Measurements from ENCODE around the gene CSMD2. TPM values are rescaled to one million over a fixed set of nuclear protein-coding genes. Genes with fewer than 3 reads are reported as not detected.
A peak's percentile ranks its signal among the peaks of the same experiment; 100 is the strongest.

Gene CSMD2
- total RNA-seq, 6 donors from 2014 or later: 0.39 to 1.0 (median 0.52) TPM

DNA sequence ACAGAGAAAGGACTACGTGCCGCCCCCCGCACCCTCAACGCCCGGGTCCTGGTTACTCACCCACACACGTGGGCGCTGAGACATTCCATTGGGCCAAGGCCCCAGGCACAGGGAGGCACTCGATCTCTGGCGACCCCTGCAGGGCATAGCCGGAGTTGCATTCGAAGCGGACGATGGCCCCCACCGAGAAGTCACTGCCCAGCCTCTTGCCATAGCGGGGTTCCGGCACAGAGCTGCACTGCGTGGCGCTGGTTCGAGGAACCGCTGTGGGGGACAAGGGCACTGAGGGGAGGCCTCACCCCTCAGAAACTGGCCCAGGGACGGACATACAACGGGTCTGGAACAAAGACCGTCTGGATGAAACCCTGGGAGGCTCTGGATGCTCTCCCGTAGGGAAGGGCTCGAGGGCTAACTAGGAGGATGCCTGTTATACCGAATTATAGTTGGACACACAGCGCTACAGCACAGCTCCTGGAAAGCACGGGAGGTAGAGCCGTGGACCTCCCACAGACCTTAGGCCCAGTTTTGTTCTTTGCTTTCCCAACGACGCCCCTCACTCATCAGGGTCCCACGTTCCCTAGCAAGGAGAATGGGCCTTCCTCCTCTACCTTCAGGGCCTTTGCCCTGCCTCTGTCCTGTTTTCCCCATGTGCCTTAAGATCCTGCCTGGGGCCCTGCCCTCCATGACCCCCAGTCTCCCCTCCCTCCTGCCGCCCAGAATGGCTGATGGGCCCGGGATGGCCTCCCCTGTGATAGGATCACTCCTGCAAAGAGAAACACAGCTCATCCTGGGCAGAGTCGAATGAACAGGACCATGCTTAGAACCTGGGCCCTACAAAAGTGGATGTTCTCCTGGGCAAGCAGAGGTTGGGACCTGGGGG is 539.8 kb downstream of the CSMD2 start:
- H3K27me3 ChIP-seq: no peaks in the 10 kb centered on the region
- no peaks in the 10 kb centered on the region for H3K36me3 ChIP-seq
- DNase-seq (peak in 1 of 2 donors; percentile 61), ATAC-seq (ENCODE audit: low FRiP score in 2 of 2) (peak in 1 of 2 donors; percentile 16)
- H3K4me3 ChIP-seq: no peak overlapping the region
- WGBS, 2 donors: 93 to 96% methylated on average over 22 to 35 of the region's 35 CpGs
- TF ChIP-seq CTCF (IDR thresholded peaks at IDR 0.05): peak in 1 of 6 experiments; percentile 12
- TF ChIP-seq POLR2A (IDR thresholded peaks at IDR 0.05): no peak
- TF ChIP-seq EP300 (IDR thresholded peaks at IDR 0.05): no peak
- no peaks in the 10 kb centered on the region for H3K4me1 ChIP-seq
- no peak overlapping the region for H3K27ac ChIP-seq
- no peaks in the 10 kb centered on the region for H3K9me3 ChIP-seq

GRCh38 chr1:33624261-33624990 is 540.6 kb downstream of the CSMD2 start:
- TF ChIP-seq CTCF (IDR thresholded peaks at IDR 0.05): no peak
- TF ChIP-seq POLR2AphosphoS5 (IDR thresholded peaks at IDR 0.05): no peak
- no peak for TF ChIP-seq POLR2A (IDR thresholded peaks at IDR 0.05)
- TF ChIP-seq EP300 (IDR thresholded peaks at IDR 0.05): no peak
- ATAC-seq (ENCODE audit: low FRiP score in 2 of 2) (peak in 1 of 2 donors; percentile 9), DNase-seq (peak in 1 of 2 donors; percentile 62)
- Histone ChIP-seq H3K36me3 (no peaks in the 10 kb centered on the region), H3K27me3 (no peaks in the 10 kb centered on the region), H3K4me1 (no peaks in the 10 kb centered on the region), H3K4me3 (no peak overlapping the region), H3K9me3 (no peaks in the 10 kb centered on the region), H3K27ac (no peak overlapping the region)
- WGBS, 2 donors: 91 to 98% methylated on average over 7 to 23 of the region's 25 CpGs

- no peaks in the 10 kb centered on the region for H3K4me1 ChIP-seq
- no peak overlapping the region for H3K4me3 ChIP-seq
- no peaks in the 10 kb centered on the region for H3K9me3 ChIP-seq
- DNase-seq: no peak
- no peaks in the 10 kb centered on the region for H3K36me3 ChIP-seq
- ATAC-seq (ENCODE audit: low FRiP score in 2 of 2): no peak
- no peak overlapping the region for H3K27ac ChIP-seq
- no peaks in the 10 kb centered on the region for H3K27me3 ChIP-seq
- 74 to 83% methylated on average over 4 of the region's 4 CpGs for WGBS, 2 donors
- TF ChIP-seq EP300 (IDR thresholded peaks at IDR 0.05) (no peak), CTCF (IDR thresholded peaks at IDR 0.05) (no peak), POLR2A (IDR thresholded peaks at IDR 0.05) (no peak), POLR2AphosphoS5 (IDR thresholded peaks at IDR 0.05) (no peak)
Measured at GRCh38 chr1:33623811-33624210, 541.2 kb downstream of the CSMD2 start.

DNA sequence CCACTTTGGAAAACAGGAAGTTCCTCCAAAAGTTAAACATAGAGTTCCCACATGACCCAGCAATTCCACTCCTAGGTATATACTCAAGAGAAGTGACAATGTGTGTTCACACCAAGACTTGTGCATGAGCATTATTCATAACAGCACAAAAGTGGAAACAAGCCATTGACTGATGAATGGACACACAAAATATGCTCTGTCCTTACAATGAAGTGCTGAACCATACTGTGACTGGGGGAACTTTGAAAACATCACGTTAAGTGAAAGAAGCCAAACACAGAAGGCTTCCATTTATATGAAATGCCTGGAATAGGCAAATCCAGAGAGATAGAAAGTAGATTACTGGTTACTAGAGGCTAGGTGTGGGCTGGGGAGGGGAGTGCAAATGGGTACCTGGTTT is 542.3 kb downstream of the CSMD2 start:
- 87 to 88% methylated on average over 1 of the region's 1 CpG for WGBS, 2 donors
- no peaks in the 10 kb centered on the region for H3K36me3 ChIP-seq
- H3K4me1 ChIP-seq: no peaks in the 10 kb centered on the region
- H3K27me3 ChIP-seq: no peaks in the 10 kb centered on the region
- no peaks in the 10 kb centered on the region for H3K9me3 ChIP-seq
- H3K4me3 ChIP-seq: no peak overlapping the region
- DNase-seq (no peak), ATAC-seq (ENCODE audit: low FRiP score in 2 of 2) (no peak)
- TF ChIP-seq EP300 (IDR thresholded peaks at IDR 0.05) (no peak), POLR2AphosphoS5 (IDR thresholded peaks at IDR 0.05) (no peak), POLR2A (IDR thresholded peaks at IDR 0.05) (no peak), CTCF (IDR thresholded peaks at IDR 0.05) (no peak)
- no peak overlapping the region for H3K27ac ChIP-seq

Data from upper lobe of left lung (tissue), 6 donors.